ENCODE data around the gene RELN.

GRCh38 chr7:103784646-103785286, 204.7 kb downstream of the RELN start:
- TF ChIP-seq CTCF (IDR thresholded peaks at IDR 0.05): no peak
- no peak for TF ChIP-seq POLR2A (IDR thresholded peaks at IDR 0.05)
